Measurements from ENCODE around the gene FEZ2. TPM values are rescaled to one million over a fixed set of nuclear protein-coding genes. Genes with fewer than 3 reads are reported as not detected.

FEZ2 gene
- total and polyA plus RNA-seq, 2 of the 8 experiments (the other 6 are each of a cell fraction or from before 2014, with no cell fraction given): 7.5 to 16.4 TPM

DNA sequence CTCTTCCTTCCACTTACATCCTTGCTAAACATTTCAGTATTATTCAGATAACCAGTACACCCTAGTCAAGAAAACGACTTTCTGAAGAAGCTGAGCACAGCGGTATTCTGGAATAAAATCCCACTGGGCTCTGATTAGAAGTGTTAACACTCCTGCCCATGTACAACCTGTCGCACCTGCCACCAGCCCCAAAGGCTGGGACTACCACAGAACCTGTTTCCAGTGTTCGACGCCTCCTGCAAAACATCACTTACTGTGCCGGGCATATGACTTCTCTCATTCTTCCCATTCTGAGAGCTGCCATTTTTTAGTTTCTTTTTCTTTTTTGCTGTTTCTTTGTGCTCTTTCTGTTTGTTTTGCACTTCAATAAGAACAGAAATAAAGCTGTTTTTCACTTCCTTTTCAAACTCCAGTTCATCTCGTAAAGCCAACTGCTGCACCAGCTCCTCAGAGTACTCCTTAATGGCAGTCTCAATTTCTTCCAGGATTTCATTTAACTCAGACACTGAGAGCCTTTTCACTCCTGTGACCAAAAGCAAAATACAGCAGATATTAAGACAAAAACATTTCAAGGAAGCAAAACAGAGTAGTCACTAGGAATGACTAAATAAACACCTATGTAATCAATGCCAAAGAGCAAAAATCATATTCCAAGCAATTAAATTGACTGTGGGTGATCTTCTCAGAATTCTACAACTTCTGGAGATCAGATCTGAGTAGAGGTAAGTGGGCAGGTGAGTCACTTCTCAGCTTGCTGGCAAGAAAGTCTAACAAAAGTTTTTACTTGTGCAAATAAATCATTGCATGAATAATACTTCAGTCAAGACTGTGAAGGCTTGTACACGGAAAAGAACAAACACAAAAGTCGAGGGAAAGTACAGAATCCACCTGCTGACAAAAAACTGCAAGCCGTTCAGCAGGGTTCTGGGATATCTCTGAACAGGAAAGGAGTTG lies 19.3 kb downstream of the FEZ2 start (continued):
- no peak for TF ChIP-seq BCL11A (IDR thresholded peaks at IDR 0.05; ENCODE audit: low read depth in 2 of 2, low read length in 2 of 2)
- no peak for TF ChIP-seq PHF8 (conservative IDR thresholded peaks at IDR 0.05; ENCODE audit: low read depth, low read length)
- TF ChIP-seq YY1 (IDR thresholded peaks at IDR 0.05; ENCODE audit: low read depth, low read length): no peak
